ENCODE results near the gene TSPAN5. TPM values are rescaled to one million over a fixed set of nuclear protein-coding genes. Genes with fewer than 3 reads are reported as not detected.

Gene TSPAN5
- polyA plus RNA-seq, 1 donor from 2014 or later, result 18.8 TPM

DNA sequence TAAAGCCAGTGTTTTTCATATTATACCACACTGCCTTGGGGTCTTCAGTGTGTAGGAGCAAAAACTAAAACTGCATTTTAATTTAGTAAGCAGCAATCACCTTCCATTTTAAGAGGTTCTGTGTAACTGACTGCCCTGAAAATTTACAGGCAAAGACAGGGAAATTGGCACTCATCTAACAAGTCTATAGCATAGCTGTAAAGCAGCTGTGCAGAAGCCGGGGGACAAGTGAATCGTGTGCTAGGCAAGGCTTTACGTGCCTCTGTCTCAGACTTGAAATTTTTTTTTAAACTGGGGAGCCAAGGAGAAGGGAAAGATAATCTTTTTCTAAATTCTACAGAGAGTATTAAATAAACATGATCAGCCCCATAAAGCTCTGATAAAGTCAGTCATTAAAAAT lies 39.7 kb downstream of the TSPAN5 start:
- TF ChIP-seq EP300 (conservative IDR thresholded peaks at IDR 0.05; ENCODE audit: poor library complexity, severe bottlenecking) (no peak), RAD21 (conservative IDR thresholded peaks at IDR 0.05) (no peak), TAF1 (IDR thresholded peaks at IDR 0.05; ENCODE audit: low read depth) (no peak)
- no peaks in the 10 kb centered on the region for H3K36me3 ChIP-seq (ENCODE audit: insufficient read depth, low read length)
- no peak overlapping the region for H3K4me3 ChIP-seq (ENCODE audit: low read length)
- no peaks in the 10 kb centered on the region for H3F3A ChIP-seq (ENCODE audit: insufficient read depth, low read length, poor library complexity, severe bottlenecking)
- H3K9me3 ChIP-seq (ENCODE audit: low read length), result no peaks in the 10 kb centered on the region
- peak overlapping the region; percentile 11 for H3K9ac ChIP-seq (ENCODE audit: low read length)
- H3K27me3 ChIP-seq (ENCODE audit: insufficient read depth, low read depth, low read length), result no peaks in the 10 kb centered on the region
- H2AFZ ChIP-seq (ENCODE audit: low read depth, low read length), result no peak overlapping the region
- peaks cover 21% of the 10 kb centered on the region for H3K79me2 ChIP-seq (replicated peaks; ENCODE audit: insufficient read depth, low read length)
- no peak overlapping the region for H3K4me2 ChIP-seq (ENCODE audit: low read length)
- peak overlapping the region; percentile 5 for H3K27ac ChIP-seq (ENCODE audit: low read length)
- H3K9me2 ChIP-seq (ENCODE audit: insufficient read depth, low read length), result no peaks in the 10 kb centered on the region
- H4K20me1 ChIP-seq (ENCODE audit: insufficient read depth), result no peaks in the 10 kb centered on the region

GRCh38 chr4:98617358-98618047 lies 40.9 kb downstream of the TSPAN5 start:
- H3K4me2 ChIP-seq (ENCODE audit: low read length), result no peak overlapping the region
- H3K9ac ChIP-seq (ENCODE audit: low read length), result no peak overlapping the region
- H3F3A ChIP-seq (ENCODE audit: insufficient read depth, low read length, poor library complexity, severe bottlenecking), result no peaks in the 10 kb centered on the region
- no peak overlapping the region for H3K27ac ChIP-seq (ENCODE audit: low read length)
- no peak overlapping the region for H2AFZ ChIP-seq (ENCODE audit: low read depth, low read length)
- no peaks in the 10 kb centered on the region for H3K9me2 ChIP-seq (ENCODE audit: insufficient read depth, low read length)
- H4K20me1 ChIP-seq (ENCODE audit: insufficient read depth), result no peaks in the 10 kb centered on the region
- no peaks in the 10 kb centered on the region for H3K36me3 ChIP-seq (ENCODE audit: insufficient read depth, low read length)
- no peak for TF ChIP-seq SMC3 (conservative IDR thresholded peaks at IDR 0.05; ENCODE audit: poor library complexity)
- TF ChIP-seq MXI1 (conservative IDR thresholded peaks at IDR 0.05; ENCODE audit: poor library complexity, severe bottlenecking), result no peak
- TF ChIP-seq EP300 (conservative IDR thresholded peaks at IDR 0.05; ENCODE audit: poor library complexity, severe bottlenecking), result no peak
- TF ChIP-seq POLR2AphosphoS5 (IDR thresholded peaks at IDR 0.05), result no peak
- H3K4me3 ChIP-seq (ENCODE audit: low read length), result no peak overlapping the region
- no peaks in the 10 kb centered on the region for H3K27me3 ChIP-seq (ENCODE audit: insufficient read depth, low read depth, low read length)
- H3K79me2 ChIP-seq (replicated peaks; ENCODE audit: insufficient read depth, low read length), result peaks cover 28% of the 10 kb centered on the region
- no peaks in the 10 kb centered on the region for H3K9me3 ChIP-seq (ENCODE audit: low read length)

DNA sequence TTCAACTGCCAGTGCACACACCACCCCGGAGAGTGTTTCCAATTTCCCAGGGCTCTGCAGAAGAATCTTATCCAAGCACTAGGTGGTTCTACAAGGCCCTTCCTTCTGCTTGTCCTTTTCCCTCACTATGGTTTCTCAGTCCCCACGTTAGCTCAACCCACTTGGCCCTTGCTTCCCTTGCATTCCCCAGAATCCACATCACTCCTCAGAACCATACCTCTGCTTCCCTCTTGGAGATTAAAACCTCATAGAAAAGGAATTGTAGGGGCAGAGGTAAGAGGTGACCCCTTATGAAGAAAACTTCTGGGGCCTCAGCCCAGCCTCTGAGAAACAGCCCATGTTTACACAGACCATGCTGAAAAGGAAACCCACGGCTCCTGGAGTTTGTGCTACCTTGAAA lies 42.4 kb downstream of the TSPAN5 start:
- H3K9ac ChIP-seq (ENCODE audit: low read length), result no peak overlapping the region
- H3K4me2 ChIP-seq (ENCODE audit: low read length), result no peak overlapping the region
- no peak overlapping the region for H3K27ac ChIP-seq (ENCODE audit: low read length)

More for the DNA sequence above, 42.4 kb downstream of the TSPAN5 start:
- Histone ChIP-seq H3K4me3 (ENCODE audit: low read length) (no peak overlapping the region), H2AFZ (ENCODE audit: low read depth, low read length) (no peak overlapping the region), H3K27me3 (ENCODE audit: insufficient read depth, low read depth, low read length) (no peaks in the 10 kb centered on the region), H4K20me1 (ENCODE audit: insufficient read depth) (no peaks in the 10 kb centered on the region), H3K9me3 (ENCODE audit: low read length) (no peaks in the 10 kb centered on the region), H3K36me3 (ENCODE audit: insufficient read depth, low read length) (no peaks in the 10 kb centered on the region), H3F3A (ENCODE audit: insufficient read depth, low read length, poor library complexity, severe bottlenecking) (no peaks in the 10 kb centered on the region), H3K9me2 (ENCODE audit: insufficient read depth, low read length) (no peaks in the 10 kb centered on the region), H3K79me2 (replicated peaks; ENCODE audit: insufficient read depth, low read length) (peaks cover 33% of the 10 kb centered on the region)
- TF ChIP-seq, protein P1, sequence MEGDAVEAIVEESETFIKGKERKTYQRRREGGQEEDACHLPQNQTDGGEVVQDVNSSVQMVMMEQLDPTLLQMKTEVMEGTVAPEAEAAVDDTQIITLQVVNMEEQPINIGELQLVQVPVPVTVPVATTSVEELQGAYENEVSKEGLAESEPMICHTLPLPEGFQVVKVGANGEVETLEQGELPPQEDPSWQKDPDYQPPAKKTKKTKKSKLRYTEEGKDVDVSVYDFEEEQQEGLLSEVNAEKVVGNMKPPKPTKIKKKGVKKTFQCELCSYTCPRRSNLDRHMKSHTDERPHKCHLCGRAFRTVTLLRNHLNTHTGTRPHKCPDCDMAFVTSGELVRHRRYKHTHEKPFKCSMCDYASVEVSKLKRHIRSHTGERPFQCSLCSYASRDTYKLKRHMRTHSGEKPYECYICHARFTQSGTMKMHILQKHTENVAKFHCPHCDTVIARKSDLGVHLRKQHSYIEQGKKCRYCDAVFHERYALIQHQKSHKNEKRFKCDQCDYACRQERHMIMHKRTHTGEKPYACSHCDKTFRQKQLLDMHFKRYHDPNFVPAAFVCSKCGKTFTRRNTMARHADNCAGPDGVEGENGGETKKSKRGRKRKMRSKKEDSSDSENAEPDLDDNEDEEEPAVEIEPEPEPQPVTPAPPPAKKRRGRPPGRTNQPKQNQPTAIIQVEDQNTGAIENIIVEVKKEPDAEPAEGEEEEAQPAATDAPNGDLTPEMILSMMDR (IDR thresholded peaks at IDR 0.05; ENCODE audit: poor library complexity, severe bottlenecking), result no peak
- TF ChIP-seq MXI1 (conservative IDR thresholded peaks at IDR 0.05; ENCODE audit: poor library complexity, severe bottlenecking), result no peak
- TF ChIP-seq REST (IDR thresholded peaks at IDR 0.05; ENCODE audit: borderline replicate concordance), result no peak
- TF ChIP-seq RAD21 (conservative IDR thresholded peaks at IDR 0.05), result no peak
- no peak for TF ChIP-seq EP300 (conservative IDR thresholded peaks at IDR 0.05; ENCODE audit: poor library complexity, severe bottlenecking)
- TF ChIP-seq TAF1 (IDR thresholded peaks at IDR 0.05; ENCODE audit: low read depth), result no peak
- no peak for TF ChIP-seq POLR2AphosphoS5 (IDR thresholded peaks at IDR 0.05)
- TF ChIP-seq SMC3 (conservative IDR thresholded peaks at IDR 0.05; ENCODE audit: poor library complexity), result no peak
- TF ChIP-seq EZH2 (IDR thresholded peaks at IDR 0.05; ENCODE audit: borderline replicate concordance, insufficient read depth, low read length, poor library complexity, severe bottlenecking), result no peak

All from neural cell (in vitro differentiated cells).